ENCODE results near the gene MIGA2.
A peak's percentile ranks its signal among the peaks of the same experiment; 100 is the strongest.
"Not testable (repeated sequence)": the region's sequence is repeated elsewhere in the genome, so short reads cannot be mapped to it uniquely, and the experiment has no call there.

MIGA2 gene

GRCh38 chr9:129002992-129003391 is 33.4 kb upstream of the MIGA2 start:
- Histone ChIP-seq H3K36me3 (ENCODE audit: insufficient read depth) (no peaks in the 10 kb centered on the region; the same call in 1 of the 2 replicates), H4K20me1 (ENCODE audit: insufficient read depth) (no peaks in the 10 kb centered on the region), H3K4me1 (ENCODE audit: low read depth, poor library complexity, severe bottlenecking) (peaks cover 11% of the 10 kb centered on the region), H3K9ac (no peak overlapping the region), H3K79me2 (ENCODE audit: insufficient read depth, low read depth) (no peaks in the 10 kb centered on the region), H2AFZ (ENCODE audit: low read depth) (no peak overlapping the region), H3K4me3 (IDR thresholded peaks at IDR 0.05; ENCODE audit: insufficient read depth, low read depth, low read length) (no peak overlapping the region), H3K4me2 (no peak overlapping the region), H3K27ac (no peak overlapping the region), H3K27me3 (ENCODE audit: insufficient read depth, low read depth) (no peaks in the 10 kb centered on the region)
- TF ChIP-seq CTCF (conservative IDR thresholded peaks at IDR 0.05; ENCODE audit: low read depth, low read length) = no peak

- not testable (repeated sequence) for H3K36me3 ChIP-seq (ENCODE audit: insufficient read depth); H3K79me2 ChIP-seq (ENCODE audit: insufficient read depth, low read depth)
Observed at GRCh38 chr9:129004173-129004572, 32.3 kb upstream of the MIGA2 start.

GRCh38 chr9:129005336-129005997 is 31.0 kb upstream of the MIGA2 start:
- H3K4me3 ChIP-seq (IDR thresholded peaks at IDR 0.05; ENCODE audit: insufficient read depth, low read depth, low read length) = no peak overlapping the region
- no peaks in the 10 kb centered on the region for H3K27me3 ChIP-seq (ENCODE audit: insufficient read depth, low read depth)
- H3K27ac ChIP-seq = peak overlapping the region; percentile 6; the same call in 1 of the 2 replicates
- no peak overlapping the region for H3K9ac ChIP-seq
- no peak overlapping the region for H2AFZ ChIP-seq (ENCODE audit: low read depth)
- no peak overlapping the region for H3K4me2 ChIP-seq
- H3K79me2 ChIP-seq (ENCODE audit: insufficient read depth, low read depth) = no peaks in the 10 kb centered on the region
- no peaks in the 10 kb centered on the region for H3K36me3 ChIP-seq (ENCODE audit: insufficient read depth)
- TF ChIP-seq CTCF (conservative IDR thresholded peaks at IDR 0.05; ENCODE audit: low read depth, low read length) = no peak
- peaks cover 11% of the 10 kb centered on the region for H3K4me1 ChIP-seq (ENCODE audit: low read depth, poor library complexity, severe bottlenecking)
- no peaks in the 10 kb centered on the region for H4K20me1 ChIP-seq (ENCODE audit: insufficient read depth)

More at GRCh38 chr9:129004173-129004572, 32.3 kb upstream of the MIGA2 start:
- H3K9ac ChIP-seq; H2AFZ ChIP-seq (ENCODE audit: low read depth); H3K27ac ChIP-seq; H3K4me3 ChIP-seq (IDR thresholded peaks at IDR 0.05; ENCODE audit: insufficient read depth, low read depth, low read length); H3K27me3 ChIP-seq (ENCODE audit: insufficient read depth, low read depth); H3K4me2 ChIP-seq; H4K20me1 ChIP-seq (ENCODE audit: insufficient read depth): not testable (repeated sequence)
- H3K4me1 ChIP-seq (ENCODE audit: low read depth, poor library complexity, severe bottlenecking) = peaks cover 11% of the 10 kb centered on the region

GRCh38 chr9:129006328-129007034 is 29.9 kb upstream of the MIGA2 start:
- H3K4me2 ChIP-seq = no peak overlapping the region
- H3K4me3 ChIP-seq (IDR thresholded peaks at IDR 0.05; ENCODE audit: insufficient read depth, low read depth, low read length) = no peak overlapping the region
- H3K9ac ChIP-seq = no peak overlapping the region
- H3K79me2 ChIP-seq (ENCODE audit: insufficient read depth, low read depth) = no peaks in the 10 kb centered on the region
- H3K4me1 ChIP-seq (ENCODE audit: low read depth, poor library complexity, severe bottlenecking) = peaks cover 11% of the 10 kb centered on the region
- H4K20me1 ChIP-seq (ENCODE audit: insufficient read depth) = no peaks in the 10 kb centered on the region
- no peaks in the 10 kb centered on the region for H3K27me3 ChIP-seq (ENCODE audit: insufficient read depth, low read depth)
- no peak overlapping the region; the same call in 1 of the 2 replicates for H3K27ac ChIP-seq
- no peak overlapping the region for H2AFZ ChIP-seq (ENCODE audit: low read depth)
- no peaks in the 10 kb centered on the region for H3K36me3 ChIP-seq (ENCODE audit: insufficient read depth)
- TF ChIP-seq CTCF (conservative IDR thresholded peaks at IDR 0.05; ENCODE audit: low read depth, low read length) = peak; percentile 82

Data from KMS-11 (cell line).